Activated naive CD4-positive, alpha-beta T cell treated with anti-CD3 and anti-CD28 coated beads for 36 hours (primary cell): ENCODE measurements around the gene IL20. TPM values are rescaled to one million over a fixed set of nuclear protein-coding genes. Genes with fewer than 3 reads are reported as not detected.

Experiments
- CTCF ChIA-PET: fragments of 350-600 bp; sonication (Branson Sonifier 250); formaldehyde crosslinking; loops from one replicate; lab custom pipeline; 2021; ENCODE audit warnings: antibody characterized with exemption; lab: Charles Lee
- DNase-seq: peaks from one replicate; pipeline ENCODE4 v3.0.0-alpha.2; 2020
- H3K27ac Mint-ChIP-seq: one replicate; pipeline ENCODE4 v1.8.0; 2021; ENCODE audit warnings: mild to moderate bottlenecking, mixed read lengths
- H3K27me3 Mint-ChIP-seq: one replicate; pipeline ENCODE4 v1.8.0; 2021; ENCODE audit warnings: low read depth, mixed read lengths
- H3K36me3 Mint-ChIP-seq: one replicate; pipeline ENCODE4 v1.8.0; 2021; ENCODE audit warnings: low read depth, mixed read lengths
- H3K4me1 Mint-ChIP-seq: one replicate; pipeline ENCODE4 v1.8.0; 2021; ENCODE audit warnings: low read depth, mixed read lengths
- H3K4me3 Mint-ChIP-seq: one replicate; pipeline ENCODE4 v1.8.0; 2021; ENCODE audit warnings: mild to moderate bottlenecking, moderate library complexity, mixed read lengths
- H3K9me3 Mint-ChIP-seq: one replicate; pipeline ENCODE4 v1.8.0; 2021; ENCODE audit warnings: mixed read lengths
- intact Hi-C: fragments of 100-400 bp; cut with micrococcal nuclease; formaldehyde crosslinking; loops from one replicate; pipeline ENCODE4 v1.15.1; 2023
- total RNA-seq, 2 experiments: library from RNA; stranded (reverse); gene quantifications; one replicate each; pipeline ENCODE4 v1.2.3, GENCODE V29; 2021

The IL20 gene
- total RNA-seq, 2 experiments from 2014 or later = 0.31 TPM; not detected in 1

DNA sequence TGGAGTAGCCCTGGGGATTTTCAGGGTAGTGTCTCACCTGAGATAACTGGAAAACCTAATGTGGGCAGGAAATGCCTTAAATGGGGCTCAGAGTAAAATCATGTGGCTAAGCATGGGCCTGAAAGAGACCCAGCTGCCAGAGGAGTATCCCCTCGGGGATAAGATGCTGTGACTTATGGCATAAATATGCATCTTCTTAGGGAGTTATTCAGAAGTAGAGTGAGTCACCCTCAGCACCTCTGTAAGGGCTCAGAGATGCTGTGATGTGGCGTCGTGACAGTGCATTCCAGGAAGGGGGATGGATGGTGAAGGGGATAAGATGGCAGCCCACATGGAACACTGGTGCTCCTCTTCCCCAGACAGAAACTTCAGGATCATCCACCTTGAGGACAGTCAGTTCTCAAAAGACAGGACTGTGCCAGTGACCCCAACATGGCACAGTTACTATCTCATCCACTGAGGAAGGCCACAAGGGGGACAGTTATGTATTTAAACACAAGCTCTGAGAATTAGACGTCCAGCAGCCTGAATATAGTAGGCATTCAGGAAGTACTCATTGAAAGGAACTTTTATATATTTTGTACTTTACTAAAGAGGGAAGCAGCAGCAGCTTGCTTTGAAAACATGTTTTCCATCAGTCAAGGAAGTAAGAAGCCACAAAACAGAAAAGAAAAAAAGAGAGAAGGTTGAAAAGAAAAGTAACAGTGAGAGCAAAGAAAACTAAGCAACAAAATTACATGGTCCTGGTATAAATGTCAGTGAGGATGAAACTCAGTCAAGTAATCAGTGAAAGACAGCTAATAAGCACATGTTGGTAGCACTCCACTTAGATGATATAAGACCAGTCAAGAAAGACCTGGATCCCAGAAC lies 40.1 kb downstream of the IL20 start:
- Mint-ChIP-seq H3K36me3 (peaks cover 59% of the 10 kb centered on the region), H3K27me3 (no peaks in the 10 kb centered on the region), H3K4me3 (peak overlapping the region; percentile 40), H3K9me3 (no peaks in the 10 kb centered on the region), H3K4me1 (peaks cover 88% of the 10 kb centered on the region), H3K27ac (peak overlapping the region; percentile 96)
- DNase-seq = peak; percentile 88
- intact Hi-C loops = loop anchor here (1.0 to 5.0 kb wide), 7 partner anchors 8 to 433 kb away; partner anchors contain the start of genes IKBKE and IL24
- CTCF ChIA-PET = interaction anchor here (1.1 to 2.5 kb wide), 11 partner anchors 9 to 171 kb away, joined by 3 to 11 read pairs (median 7); partner anchors contain the start of genes FCMR, IL20 and IL24

DNA sequence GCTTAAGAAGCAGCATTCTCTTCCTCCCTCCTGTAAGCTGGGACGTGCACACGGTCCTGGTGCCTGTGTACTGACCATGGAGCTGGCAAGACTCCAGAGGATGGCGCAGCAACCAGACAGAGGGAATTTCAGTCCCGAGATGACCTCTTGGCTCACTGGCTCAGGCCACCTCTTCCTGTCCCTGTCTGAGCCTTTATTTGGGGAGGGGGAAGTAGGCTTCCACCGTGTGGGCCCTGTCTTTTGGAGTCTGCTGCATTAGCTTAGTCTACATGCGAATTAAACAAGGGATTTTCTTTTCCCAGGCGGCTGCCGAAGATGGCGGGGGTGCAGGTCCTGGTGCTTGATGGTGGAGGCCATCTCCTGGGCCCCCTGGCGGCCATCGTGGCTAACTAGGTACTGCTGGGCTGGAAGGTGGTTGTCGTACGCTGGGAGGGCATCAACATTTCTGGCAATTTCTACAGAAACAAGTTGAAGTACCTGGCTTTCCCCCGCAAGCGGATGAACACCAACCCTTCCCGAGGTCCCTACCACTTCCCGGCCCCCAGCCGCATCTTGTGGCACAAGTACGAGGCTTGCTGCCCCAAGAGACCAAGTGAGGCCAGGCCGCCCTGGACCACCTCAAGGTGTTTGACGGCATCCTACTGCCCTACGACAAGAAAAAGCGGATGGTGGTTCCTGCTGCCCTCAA lies 42.0 kb downstream of the IL20 start:
- no peaks in the 10 kb centered on the region for H3K27me3 Mint-ChIP-seq
- CTCF ChIA-PET = interaction anchor here (1.0 to 3.6 kb wide), 12 partner anchors 9 to 299 kb away, joined by 3 to 54 read pairs (median 5); partner anchors contain the start of genes FCMR and IL20
- peak overlapping the region; percentile 52 for H3K27ac Mint-ChIP-seq
- peak; percentile 7 for DNase-seq
- H3K4me1 Mint-ChIP-seq = peaks cover 86% of the 10 kb centered on the region
- H3K4me3 Mint-ChIP-seq = no peak overlapping the region
- intact Hi-C loops = loop anchor here (5.0 kb wide), 1 partner anchor 435 kb away; the partner anchor contains the start of gene IKBKE
- no peaks in the 10 kb centered on the region for H3K9me3 Mint-ChIP-seq
- H3K36me3 Mint-ChIP-seq = peaks cover 49% of the 10 kb centered on the region

DNA sequence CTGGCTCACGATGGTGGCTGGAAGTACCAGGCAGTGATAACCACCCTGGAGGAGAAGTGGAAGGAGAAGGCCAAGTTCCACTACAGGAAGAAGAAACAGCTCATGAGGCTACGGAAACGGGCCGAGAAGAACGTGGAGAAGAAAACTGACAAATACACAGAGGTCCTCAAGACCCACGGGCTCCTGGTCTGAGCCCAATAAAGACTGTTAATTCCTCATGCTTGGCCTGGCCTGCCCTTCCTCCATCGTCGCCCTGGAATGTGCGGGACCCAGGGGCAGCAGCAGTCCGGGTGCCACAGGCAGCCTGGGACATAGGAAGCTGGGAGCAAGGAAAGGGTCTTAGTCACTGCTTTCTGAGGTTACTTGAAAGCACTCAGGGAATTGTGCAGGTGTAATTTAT lies 42.6 kb downstream of the IL20 start:
- intact Hi-C loops = loop anchor here (5.0 kb wide), 1 partner anchor 436 kb away; the partner anchor contains the start of gene IKBKE
- no peaks in the 10 kb centered on the region for H3K9me3 Mint-ChIP-seq
- H3K4me3 Mint-ChIP-seq = peak overlapping the region; percentile 17
- H3K27me3 Mint-ChIP-seq = no peaks in the 10 kb centered on the region
- DNase-seq = no peak
- H3K27ac Mint-ChIP-seq = peak overlapping the region; percentile 6
- peaks cover 47% of the 10 kb centered on the region for H3K36me3 Mint-ChIP-seq
- CTCF ChIA-PET = interaction anchor here (0.6 to 3.6 kb wide), 16 partner anchors 17 to 593 kb away, joined by 3 to 54 read pairs (median 6); partner anchors contain the start of genes IL19 and IL20
- H3K4me1 Mint-ChIP-seq = peaks cover 86% of the 10 kb centered on the region

DNA sequence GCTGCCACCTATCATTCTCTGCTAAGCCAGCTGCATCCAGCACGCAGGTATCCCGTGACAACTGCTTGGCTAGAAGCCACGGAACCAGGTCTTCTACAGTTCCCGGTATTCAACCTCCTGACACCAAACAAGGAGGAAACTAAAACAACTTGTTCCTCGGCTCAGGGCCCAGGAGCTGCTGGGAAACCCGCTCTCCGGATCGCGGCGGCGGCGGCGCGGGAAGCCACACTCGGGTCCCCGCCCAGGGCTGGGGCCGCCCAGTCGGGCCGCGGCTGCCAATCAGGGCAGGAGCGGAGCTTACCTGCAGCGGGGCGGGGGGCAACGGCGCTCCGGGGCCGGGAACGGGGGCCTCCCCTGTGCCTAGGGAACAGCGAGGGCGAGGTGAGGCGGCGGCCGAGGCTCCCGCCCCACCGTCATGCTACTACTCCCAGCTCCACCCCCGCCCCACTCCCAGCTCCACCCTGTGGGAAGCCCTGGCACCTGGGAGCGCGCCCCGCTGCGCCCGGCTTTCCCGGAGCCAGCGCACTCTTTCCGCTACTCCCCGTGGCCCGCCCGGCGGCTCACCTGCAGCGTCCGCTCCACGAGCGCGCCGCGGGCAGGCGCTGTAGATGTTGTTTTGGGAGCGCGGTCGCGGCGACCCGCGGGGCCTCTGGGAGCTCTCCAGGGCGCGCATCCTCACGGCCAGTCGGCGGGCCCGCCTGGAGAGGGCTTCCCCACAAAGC lies 43.9 kb downstream of the IL20 start:
- Mint-ChIP-seq H3K27me3 (no peaks in the 10 kb centered on the region), H3K27ac (peak overlapping the region; percentile 82), H3K4me1 (peaks cover 84% of the 10 kb centered on the region), H3K9me3 (no peaks in the 10 kb centered on the region), H3K4me3 (peak overlapping the region; percentile 79), H3K36me3 (peaks cover 35% of the 10 kb centered on the region)
- CTCF ChIA-PET = interaction anchor here (0.6 to 3.6 kb wide), 39 partner anchors 8 to 1135 kb away, joined by 3 to 54 read pairs (median 5); partner anchors contain the start of genes DYRK3, FCMR, IL19 and IL20
- intact Hi-C loops = loop anchor here (5.0 kb wide), 1 partner anchor 437 kb away; the partner anchor contains the start of gene IKBKE
- peak; percentile 81 for DNase-seq

DNA sequence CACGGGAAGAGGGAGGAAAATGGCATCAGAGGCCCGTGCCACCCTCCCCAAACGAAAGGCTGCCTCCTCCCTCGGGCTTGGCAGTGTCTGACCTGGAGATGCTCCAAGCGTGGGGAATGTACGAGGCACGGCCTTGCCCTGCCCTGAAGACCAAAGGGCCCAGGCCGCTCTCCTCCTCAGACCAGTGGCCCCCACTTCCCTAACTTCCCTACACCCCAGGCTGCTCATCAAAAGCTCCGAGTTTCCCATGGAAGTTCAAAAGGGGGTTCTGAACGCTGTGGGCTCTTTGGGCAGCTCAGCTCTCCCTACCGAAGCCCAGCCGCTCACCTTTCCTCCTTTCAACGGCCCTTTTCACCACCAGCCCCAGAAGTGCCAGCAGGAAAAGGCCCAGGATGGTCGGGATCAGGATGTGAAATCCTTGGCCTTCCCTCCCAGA lies 44.5 kb downstream of the IL20 start:
- Mint-ChIP-seq H3K9me3 (no peaks in the 10 kb centered on the region), H3K27ac (peak overlapping the region; percentile 16), H3K4me1 (peaks cover 84% of the 10 kb centered on the region), H3K27me3 (no peaks in the 10 kb centered on the region), H3K36me3 (peaks cover 30% of the 10 kb centered on the region), H3K4me3 (peak overlapping the region; percentile 46)
- CTCF ChIA-PET = interaction anchor here (0.9 to 3.6 kb wide), 23 partner anchors 7 to 1136 kb away, joined by 3 to 54 read pairs (median 6); partner anchors contain the start of genes FCMR and IL20
- intact Hi-C loops = loop anchor here (5.0 kb wide), 1 partner anchor 438 kb away; the partner anchor contains the start of gene IKBKE
- no peak for DNase-seq

DNA sequence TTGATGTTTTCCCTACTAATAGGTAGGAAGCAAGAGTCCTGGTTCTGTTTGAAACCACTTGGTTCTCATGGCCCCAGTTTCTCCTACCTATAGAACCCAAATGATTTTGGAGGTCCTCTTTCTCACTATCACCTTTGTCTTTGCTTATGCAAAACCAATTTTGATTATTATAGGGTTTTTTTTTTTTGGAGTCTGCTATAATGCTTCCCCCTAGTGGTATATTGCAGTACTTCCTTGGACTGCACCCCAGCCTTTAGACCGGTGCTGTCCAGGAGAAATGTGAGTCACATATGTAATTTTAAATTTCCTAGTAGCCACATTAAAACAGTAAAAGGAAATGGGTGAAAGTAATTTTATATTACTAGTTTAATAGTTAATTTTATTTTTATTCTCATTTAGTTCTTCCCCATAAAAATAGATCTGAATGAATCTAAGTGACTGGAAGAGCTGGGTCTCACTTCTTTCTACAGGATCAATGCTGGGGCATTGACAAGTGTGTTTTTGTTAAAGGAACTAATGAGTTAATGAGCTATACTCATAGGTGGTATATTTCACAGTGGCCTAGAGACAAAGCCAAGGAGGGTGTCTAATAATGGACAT lies 45.7 kb downstream of the IL20 start:
- Mint-ChIP-seq H3K27ac (no peak overlapping the region), H3K9me3 (no peaks in the 10 kb centered on the region), H3K36me3 (peaks cover 28% of the 10 kb centered on the region), H3K27me3 (no peaks in the 10 kb centered on the region), H3K4me3 (no peak overlapping the region), H3K4me1 (peaks cover 84% of the 10 kb centered on the region)
- CTCF ChIA-PET = interaction anchor here (0.7 to 12.6 kb wide), 38 partner anchors 10 to 589 kb away, joined by 3 to 219 read pairs (median 10); partner anchors contain the start of genes DYRK3, FCMR, IL19 and IL20
- peak; percentile 63 for DNase-seq
- intact Hi-C loops = loop anchor here (1.0 kb wide), 3 partner anchors 20 to 177 kb away; partner anchors contain the start of gene IL20

DNA sequence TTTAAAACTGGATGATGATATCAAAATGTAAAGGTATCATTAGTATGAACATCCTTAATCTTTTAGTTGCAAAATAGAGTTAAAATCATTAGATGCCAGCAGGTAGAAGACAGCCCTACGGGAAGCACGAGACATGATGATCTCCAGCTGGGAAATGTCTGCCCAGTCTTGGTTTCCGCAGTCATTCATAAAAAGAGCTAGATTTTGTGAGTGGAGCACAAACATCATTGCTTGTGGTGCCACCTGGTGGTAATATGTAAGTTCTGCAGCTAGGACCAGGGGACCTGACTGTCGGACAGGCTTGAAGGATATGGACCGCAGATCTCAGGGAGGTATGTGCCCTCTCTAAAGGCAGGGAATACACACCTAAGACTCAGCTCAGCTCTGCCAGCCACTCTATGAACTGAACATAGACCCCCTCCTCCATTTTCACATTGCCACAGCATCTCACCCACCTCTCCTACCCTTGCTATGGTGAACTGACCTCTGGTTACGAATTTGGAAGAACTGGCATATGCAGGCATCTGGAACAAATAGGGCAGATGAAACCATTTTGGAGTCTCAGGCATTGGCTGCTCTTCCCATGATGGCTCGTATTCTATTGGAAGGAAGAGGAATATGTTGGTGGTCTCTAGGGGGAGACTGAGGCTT lies 47.1 kb downstream of the IL20 start:
- intact Hi-C loops = loop anchor here (1.0 to 2.0 kb wide), 8 partner anchors 21 to 586 kb away; partner anchors contain the start of gene DYRK3
- CTCF ChIA-PET = interaction anchor here (0.6 to 12.6 kb wide), 59 partner anchors 9 to 361 kb away, joined by 3 to 219 read pairs (median 6); partner anchors contain the start of genes DYRK3, FCMR, IL10 and IL19
- H3K36me3 Mint-ChIP-seq = peaks cover 29% of the 10 kb centered on the region
- DNase-seq = peak; percentile 81
- H3K4me1 Mint-ChIP-seq = peaks cover 84% of the 10 kb centered on the region
- H3K9me3 Mint-ChIP-seq = no peaks in the 10 kb centered on the region
- no peak overlapping the region for H3K4me3 Mint-ChIP-seq
- H3K27ac Mint-ChIP-seq = peak overlapping the region; percentile 47
- no peaks in the 10 kb centered on the region for H3K27me3 Mint-ChIP-seq

DNA sequence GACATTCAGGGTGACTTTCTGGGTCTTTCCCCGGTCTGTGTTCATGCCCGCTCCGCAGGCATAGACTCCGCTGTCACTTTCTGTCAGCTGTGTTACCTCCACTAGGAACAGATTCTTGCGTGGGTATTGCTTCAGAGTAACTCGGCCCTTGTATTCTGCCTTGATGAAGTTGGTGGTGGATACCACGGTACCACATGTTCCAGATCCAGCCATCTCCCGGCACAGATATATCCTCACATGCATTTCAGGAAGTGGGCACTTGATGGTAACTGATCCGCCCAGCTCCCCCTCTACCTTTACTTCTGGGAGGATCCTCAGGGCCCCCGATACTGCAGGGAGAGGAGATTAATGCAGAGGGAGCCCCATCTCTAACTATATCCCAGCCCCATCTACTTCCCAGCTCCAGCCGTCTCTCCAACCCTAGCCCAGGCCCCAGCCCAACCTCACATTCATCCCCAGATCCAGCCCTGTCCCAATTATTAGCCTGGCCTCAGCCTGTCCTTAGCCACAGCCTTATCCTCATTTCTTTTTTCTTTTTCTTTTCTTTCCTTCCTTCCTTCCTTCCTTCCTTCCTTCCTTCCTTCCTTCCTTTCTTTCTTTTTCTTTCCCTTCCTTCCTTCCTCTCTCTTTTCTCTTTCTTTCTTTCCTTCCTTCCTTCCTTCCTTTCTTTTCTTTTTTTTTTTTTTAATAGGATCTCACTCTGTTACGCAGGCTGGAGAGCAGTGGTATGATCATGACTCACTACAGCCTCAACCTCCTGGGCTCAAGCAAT lies 48.5 kb downstream of the IL20 start:
- intact Hi-C loops = loop anchor here (2.0 kb wide), 2 partner anchors 305 to 585 kb away; no protein-coding TSS in a partner anchor

DNA sequence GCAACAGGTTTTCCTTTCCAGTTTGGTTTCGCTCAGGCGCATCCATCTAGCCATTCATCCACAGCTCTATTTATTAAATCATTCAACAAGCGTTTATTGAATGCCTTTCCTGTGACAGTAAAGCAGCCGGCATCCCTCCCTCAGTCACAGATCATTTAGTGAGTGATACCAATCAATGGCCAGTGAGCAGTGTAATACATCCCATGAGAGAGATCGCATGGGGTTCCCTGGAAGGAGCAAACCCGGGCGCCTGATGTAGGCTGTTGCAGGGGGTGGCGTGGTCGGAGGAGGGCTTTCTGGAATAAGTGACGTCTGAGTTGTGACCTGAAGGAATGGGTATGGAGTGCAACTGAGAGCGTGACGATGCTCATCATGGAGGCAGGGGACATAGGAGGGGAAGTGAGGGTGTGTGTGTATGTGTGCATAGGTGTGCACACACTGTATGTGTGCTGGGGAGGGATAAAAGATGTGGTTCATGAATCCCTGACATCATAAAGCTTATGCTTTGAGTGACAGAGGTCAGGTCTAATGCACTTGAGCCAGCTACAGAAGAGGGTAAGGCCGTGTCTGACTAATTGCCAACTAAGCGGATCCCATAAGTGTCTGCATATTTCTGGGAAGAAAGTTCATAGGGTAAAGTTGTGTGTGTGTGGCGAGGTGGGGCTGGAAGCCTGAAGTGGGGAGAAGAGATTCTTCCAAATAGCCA lies 49.8 kb downstream of the IL20 start:
- peaks cover 75% of the 10 kb centered on the region for H3K4me1 Mint-ChIP-seq

More for the DNA sequence above, 48.5 kb downstream of the IL20 start:
- H3K27ac Mint-ChIP-seq = no peak overlapping the region
- CTCF ChIA-PET = interaction anchor here (0.6 to 12.6 kb wide), 12 partner anchors 8 to 249 kb away, joined by 3 to 219 read pairs (median 44); partner anchors contain the start of genes FCMR and IL20
- peaks cover 24% of the 10 kb centered on the region for H3K36me3 Mint-ChIP-seq
- H3K4me3 Mint-ChIP-seq = no peak overlapping the region
- H3K4me1 Mint-ChIP-seq = peaks cover 80% of the 10 kb centered on the region
- DNase-seq = no peak
- H3K9me3 Mint-ChIP-seq = no peaks in the 10 kb centered on the region
- no peaks in the 10 kb centered on the region for H3K27me3 Mint-ChIP-seq

More for the DNA sequence above, 49.8 kb downstream of the IL20 start:
- DNase-seq = no peak
- CTCF ChIA-PET = interaction anchor here (0.7 to 12.6 kb wide), 13 partner anchors 16 to 189 kb away, joined by 3 to 219 read pairs (median 13); partner anchors contain the start of genes IL20 and IL24
- Mint-ChIP-seq H3K4me3 (peak overlapping the region; percentile 59), H3K27me3 (no peaks in the 10 kb centered on the region), H3K36me3 (peaks cover 26% of the 10 kb centered on the region), H3K9me3 (no peaks in the 10 kb centered on the region), H3K27ac (peak overlapping the region; percentile 82)
- intact Hi-C loops = loop anchor here (5.0 kb wide), 1 partner anchor 448 kb away; no protein-coding TSS in a partner anchor
